HS-27A (cell line): ENCODE data around the gene BLCAP.
"Not testable (repeated sequence)": the region's sequence is repeated elsewhere in the genome, so short reads cannot be mapped to it uniquely, and the experiment has no call there.

ENCODE experiments used
- DNase-seq: peaks from one replicate; pipeline ENCODE4 v3.0.0-alpha.2; 2012; ENCODE audit warnings: low read depth, missing footprints

Gene BLCAP

DNA sequence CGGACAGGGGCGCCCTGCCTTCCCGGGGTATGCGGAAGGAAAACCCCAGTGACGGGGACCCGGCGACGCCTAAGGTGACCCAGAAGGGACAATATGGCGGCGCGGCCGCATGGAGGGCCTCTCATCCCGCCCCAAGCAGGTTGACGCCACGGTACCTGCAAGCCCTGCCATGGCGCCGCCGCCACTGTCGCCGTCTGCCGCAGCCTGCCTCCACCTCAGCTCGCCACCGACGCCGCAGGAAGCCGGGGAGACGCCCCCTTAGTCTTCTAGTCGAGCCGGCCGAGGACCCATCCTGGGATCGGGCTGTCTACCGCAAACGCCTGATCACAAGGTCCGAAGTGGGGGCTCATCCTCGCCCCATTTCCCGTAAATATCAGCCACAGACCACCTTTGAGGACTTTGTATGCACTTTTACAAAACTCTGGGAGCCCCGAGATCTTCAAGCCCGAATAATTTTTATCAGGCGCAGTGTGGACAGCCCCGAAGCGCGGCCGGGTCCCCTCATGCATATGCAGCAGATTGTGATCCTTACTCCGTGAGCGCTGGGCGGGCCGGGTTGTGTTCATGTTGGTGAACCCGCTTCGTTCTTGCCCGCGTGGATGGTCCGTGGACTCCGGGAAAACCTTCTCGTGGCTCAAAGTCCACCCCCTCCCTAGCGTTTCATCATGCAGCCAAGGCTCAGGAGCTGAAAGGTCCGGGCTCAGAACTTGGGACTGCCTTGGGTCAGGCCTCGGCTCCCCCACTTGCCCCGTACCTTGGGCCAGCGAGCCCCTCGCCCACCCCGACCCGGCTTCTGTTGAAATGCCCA lies at the start of gene BLCAP:
BLCAP (minus strand) TSS at position 239 of the 808 bp plus-strand sequence. CDS start 8,702 bp downstream, outside the sequence.
- DNase-seq = peak; percentile 83

- DNase-seq = not testable (repeated sequence)
Observed at GRCh38 chr20:37577436-37577835, 49.8 kb upstream of the BLCAP start.

GRCh38 chr20:37576911-37577310 lies 49.2 kb upstream of the BLCAP start:
- DNase-seq = no peak

DNA sequence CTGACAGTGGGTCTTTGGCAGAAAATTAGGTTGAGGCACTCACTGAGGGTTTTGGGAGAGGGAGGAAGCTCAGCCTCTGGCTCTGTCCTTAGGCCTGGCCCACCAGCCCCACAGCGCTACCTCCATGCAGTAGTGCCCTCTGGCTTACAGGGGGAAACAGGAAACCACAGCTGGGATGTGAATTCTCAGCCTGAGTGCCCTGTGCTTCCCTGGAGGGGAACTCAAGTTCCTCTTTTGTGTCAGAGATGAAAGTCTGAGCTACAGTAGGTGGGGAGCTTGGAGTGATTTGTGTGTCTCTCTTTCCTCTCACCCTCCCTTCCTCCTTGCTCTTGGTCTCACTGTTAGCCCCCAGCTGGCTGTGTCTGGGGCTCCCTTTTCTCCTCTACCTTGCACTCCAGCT lies 48.2 kb upstream of the BLCAP start:
- no peak for DNase-seq

DNA sequence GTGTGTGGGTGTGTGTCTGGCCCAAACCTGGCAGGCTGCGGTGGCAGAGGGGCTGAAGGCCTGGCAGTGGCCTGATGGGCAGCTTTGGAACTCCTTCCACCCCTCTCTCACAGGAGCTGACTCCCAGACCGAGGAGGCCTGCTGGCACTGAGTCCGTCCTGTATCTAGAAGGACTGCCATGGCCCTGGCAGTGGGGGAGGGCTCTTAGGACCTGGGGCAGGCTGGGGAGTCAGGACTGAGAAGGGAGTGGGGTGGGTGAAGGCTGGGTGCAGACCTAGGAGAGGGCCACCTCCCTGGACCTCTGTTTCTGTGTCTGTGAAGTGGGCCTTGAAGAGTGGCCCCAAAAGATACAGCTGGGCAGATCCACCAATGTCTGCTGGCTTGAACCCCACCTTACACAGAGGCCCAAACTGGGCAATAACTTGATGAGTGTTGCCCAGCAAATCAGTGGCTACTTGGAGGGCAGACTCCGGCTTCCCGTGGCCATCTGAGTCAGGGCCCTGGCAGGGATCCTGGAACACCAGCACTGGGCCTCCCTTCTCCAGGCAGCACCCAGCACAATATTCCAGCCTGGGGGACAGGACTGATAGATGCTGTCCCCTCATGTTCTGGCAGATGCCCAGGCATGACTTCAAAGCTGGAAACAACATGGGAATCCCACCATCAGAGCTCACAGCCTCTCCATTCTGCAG lies 46.7 kb upstream of the BLCAP start:
- no peak for DNase-seq

- no peak for DNase-seq
Observed at GRCh38 chr20:37573626-37574198, 46.0 kb upstream of the BLCAP start.

- DNase-seq = no peak
Observed at GRCh38 chr20:37571033-37571432, 43.4 kb upstream of the BLCAP start.

DNA sequence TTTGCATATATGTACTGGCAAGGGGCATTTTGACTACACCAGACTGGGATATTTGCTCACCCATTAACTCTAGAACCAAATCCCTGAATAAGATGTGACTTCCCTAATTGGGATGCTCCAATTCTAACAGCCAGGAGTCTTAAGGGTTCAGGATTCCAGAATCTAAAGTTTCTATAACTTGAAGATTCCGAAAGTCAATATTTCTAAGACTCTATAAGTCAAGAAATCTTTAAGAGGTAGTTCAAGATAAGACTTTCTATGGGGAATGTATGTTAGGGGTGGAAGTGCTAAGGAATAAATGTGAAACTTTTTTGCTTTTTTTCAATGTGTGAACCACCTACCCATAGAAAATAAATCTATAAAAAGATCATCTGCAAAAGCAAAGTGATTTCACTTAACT lies 42.7 kb upstream of the BLCAP start:
- DNase-seq = no peak

DNA sequence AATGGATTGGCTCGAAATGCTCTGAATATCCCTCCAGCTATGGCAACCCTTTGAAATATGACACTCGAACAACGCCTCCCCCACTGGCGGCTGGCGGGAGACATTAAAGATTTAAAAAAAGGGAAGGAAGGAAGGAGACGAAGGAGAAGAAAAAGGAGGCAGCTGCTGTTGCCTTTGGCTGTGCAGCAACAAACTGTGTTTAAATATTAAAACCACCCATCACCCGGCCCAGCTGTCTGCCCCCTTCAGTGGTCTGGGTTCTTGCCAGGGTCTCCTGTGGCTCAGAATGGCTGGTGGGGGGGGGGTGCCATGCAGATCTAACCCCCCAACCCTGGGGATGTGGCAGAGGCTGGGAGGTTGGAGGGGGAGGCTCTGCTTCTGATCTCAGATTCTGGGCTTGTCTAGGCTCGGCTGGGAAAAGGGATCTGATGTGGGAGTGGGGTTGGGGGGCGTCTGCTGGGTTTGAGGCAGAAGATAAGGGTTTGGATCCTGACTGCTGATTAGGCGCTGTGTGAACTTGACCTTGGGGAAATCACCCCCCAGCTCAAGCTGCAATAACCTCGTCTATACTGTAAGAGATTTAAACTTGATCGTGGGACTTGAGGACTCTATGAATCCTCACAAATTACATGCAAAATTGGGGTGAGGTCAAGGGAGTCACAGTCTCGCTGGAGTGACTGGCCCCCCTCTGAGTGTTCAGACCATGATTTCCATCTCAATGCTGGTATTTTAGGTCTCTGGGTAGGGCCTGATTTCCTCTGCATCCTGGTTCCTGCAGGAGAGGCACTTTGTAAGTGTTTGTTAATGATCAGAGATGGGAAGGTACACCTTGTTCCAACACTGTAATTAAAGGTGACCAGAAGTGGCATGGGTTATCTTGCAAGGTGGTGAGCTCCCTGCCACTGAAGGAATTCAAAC lies 40.3 kb upstream of the BLCAP start:
- no peak for DNase-seq

GRCh38 chr20:37567331-37567665 lies 39.6 kb upstream of the BLCAP start:
- no peak for DNase-seq

GRCh38 chr20:37566590-37567330 lies 39.1 kb upstream of the BLCAP start:
- DNase-seq = no peak

DNA sequence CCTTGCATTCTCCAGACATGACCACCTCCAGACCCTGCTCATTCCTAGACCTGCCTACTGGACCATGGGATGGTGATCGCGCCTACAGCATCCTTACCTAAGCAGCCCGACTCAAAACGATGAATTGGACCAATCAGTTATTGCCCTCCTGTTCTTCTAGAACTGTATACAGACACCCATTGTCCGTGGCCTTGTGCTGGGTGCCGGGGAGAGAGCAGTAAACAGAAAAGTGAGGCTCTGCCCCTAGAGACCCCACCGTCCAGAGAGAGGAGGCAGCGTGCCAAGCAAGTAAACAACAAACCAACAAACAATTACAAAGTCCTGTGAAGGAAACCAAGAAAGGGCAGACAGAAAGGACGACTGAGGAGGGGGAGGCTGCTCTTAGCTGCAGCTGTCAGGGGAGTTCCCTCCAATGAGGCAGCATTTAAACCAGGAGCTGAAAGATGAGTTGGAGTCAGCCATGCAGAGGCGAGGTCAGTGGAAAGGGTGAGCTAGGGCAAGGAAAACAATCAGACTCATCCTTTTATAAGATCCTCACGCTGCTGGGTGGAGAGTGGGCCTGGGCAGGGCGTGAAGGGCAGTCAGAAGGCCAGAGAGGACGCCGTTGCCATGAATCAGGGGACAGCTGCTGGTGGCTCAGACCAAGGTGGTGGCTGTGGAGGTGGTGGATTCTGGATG lies 37.6 kb upstream of the BLCAP start:
- DNase-seq = no peak

GRCh38 chr20:37564388-37565133 lies 36.9 kb upstream of the BLCAP start:
- DNase-seq = no peak

DNA sequence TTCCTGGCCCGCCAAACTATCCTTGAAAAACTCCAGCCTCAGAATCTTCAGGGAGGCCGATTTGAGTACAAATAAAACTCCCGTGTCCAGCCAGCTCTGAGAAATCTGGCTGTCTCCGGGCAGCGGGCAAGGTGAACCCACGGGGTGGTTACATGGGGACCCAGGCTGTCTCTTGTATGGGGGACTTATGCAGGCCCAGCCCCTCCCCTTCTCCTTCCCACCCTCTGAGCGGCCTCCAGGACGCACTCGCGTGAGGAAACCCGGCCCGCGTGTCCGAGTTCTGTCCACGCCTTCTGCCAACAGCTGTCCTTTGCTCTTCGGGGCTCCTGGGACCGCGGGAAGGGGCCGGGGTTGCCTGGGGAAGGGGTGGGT lies 36.3 kb upstream of the BLCAP start:
- DNase-seq = no peak

- no peak for DNase-seq
Observed at GRCh38 chr20:37562695-37563480, 35.2 kb upstream of the BLCAP start.

- DNase-seq = no peak
Observed at GRCh38 chr20:37560629-37561028, 33.0 kb upstream of the BLCAP start.

DNA sequence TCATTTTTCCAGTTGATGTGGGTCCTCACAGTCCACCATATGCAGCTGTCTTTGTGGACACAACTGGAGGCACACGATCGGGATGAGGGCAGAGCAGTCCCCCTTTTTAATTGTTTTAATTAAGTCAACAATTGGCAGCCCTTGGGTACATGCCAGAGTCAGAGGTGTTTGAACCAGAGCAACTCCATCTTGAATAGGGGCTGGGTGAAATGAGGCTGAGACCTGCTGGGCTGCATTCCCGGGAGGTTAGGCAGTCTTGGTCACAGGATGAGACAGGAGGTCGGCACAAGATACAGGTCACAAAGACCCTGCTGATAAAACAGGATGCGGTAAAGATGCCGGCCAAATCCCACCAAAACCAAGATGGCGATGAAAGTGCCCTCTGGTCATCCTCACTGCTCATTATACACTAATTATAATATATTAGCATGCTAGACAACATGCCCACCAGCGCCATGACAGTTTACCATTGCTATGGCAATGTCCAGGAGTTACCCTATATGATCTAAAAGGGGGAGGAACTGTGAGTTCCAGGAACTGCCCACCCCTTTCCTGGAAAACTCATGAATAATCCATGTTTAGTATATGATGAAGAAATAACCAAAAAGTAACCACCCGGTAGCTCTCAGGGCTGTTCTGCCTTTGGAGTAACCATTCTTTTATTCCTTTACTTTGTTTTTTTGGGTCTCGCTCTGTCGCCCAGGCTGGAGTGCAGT lies 31.8 kb upstream of the BLCAP start:
- DNase-seq = no peak

DNA sequence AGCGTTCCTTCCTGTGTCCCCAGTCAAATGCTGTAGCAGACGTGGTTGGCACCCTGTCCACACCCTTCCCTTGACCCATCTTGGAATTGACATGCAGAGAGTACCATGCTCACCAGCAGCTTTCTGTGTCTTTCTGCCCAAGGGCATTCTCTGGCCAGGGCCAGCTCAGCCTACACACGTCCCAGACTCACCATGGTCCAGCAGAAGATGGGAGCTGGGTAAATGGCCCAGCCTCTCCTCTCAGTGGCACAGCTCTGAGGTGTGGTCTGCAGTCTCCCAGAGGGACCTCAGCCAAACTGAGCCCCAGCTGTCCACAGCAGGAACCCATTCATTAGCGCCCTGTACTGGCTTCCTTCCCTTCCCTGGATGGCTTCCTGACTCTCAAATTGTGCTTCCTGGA lies 31.1 kb upstream of the BLCAP start:
- DNase-seq = no peak

- DNase-seq = no peak
Observed at GRCh38 chr20:37558306-37558705, 30.6 kb upstream of the BLCAP start.
